ENCODE measurements around the gene ROGDI.

The ROGDI gene, protein sequence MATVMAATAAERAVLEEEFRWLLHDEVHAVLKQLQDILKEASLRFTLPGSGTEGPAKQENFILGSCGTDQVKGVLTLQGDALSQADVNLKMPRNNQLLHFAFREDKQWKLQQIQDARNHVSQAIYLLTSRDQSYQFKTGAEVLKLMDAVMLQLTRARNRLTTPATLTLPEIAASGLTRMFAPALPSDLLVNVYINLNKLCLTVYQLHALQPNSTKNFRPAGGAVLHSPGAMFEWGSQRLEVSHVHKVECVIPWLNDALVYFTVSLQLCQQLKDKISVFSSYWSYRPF

DNA sequence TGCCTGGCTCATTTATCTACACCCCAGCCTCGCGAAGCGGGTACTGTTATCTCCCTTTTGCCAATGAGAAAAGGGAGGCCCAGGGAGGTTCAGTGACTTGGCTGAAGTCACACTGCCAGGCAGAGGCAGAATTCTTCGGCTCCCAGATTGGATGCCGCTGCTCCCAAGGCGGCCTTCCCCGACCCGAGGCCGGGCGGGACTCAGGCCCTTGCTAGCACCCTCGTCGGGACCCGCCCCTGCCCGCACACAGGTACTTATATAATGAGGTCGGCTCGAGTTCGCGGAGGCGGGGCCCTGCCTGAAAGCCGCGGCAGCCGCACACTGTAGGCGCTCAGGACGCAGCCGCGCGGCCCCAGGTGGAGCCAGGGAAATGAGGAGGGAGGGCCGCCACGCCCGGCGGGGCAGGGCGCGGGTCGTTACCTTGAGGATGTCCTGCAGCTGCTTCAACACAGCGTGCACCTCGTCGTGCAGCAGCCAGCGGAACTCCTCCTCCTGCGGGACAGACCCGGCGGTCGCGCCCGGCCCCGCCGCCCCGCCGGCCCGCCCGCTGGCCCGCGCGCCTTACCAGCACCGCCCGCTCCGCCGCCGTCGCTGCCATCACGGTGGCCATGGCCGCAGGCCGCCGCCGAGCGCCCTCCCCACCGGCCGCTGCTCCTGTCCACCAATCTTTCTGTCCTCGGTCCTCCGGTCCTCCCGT, at the start of gene ROGDI:
TSS of gene ROGDI (minus strand) at position 672 of the 697 bp plus-strand sequence. CDS start at position 610, 62 bp downstream.
- TF ChIP-seq, protein P1, sequence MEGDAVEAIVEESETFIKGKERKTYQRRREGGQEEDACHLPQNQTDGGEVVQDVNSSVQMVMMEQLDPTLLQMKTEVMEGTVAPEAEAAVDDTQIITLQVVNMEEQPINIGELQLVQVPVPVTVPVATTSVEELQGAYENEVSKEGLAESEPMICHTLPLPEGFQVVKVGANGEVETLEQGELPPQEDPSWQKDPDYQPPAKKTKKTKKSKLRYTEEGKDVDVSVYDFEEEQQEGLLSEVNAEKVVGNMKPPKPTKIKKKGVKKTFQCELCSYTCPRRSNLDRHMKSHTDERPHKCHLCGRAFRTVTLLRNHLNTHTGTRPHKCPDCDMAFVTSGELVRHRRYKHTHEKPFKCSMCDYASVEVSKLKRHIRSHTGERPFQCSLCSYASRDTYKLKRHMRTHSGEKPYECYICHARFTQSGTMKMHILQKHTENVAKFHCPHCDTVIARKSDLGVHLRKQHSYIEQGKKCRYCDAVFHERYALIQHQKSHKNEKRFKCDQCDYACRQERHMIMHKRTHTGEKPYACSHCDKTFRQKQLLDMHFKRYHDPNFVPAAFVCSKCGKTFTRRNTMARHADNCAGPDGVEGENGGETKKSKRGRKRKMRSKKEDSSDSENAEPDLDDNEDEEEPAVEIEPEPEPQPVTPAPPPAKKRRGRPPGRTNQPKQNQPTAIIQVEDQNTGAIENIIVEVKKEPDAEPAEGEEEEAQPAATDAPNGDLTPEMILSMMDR (IDR thresholded peaks at IDR 0.05) = no peak

DNA sequence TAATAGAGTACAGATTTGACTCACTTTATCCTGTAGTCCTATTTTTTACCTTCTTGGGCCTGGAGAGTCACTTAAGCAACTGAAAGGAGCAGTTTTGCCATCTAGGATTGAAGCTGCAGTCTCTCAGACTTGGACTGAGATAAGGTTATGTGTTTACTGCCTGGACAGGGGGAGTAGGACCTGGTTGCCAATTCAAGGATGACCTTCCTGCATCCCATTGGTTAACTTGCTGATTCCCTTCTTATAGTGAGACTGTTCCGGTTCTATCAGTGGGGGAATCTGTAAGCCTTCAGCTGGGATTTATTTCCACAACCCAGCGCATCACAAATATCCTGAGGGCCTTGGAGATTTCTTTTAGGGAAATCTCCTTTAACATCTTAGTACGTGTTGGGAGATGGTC, 47.8 kb upstream of the ROGDI start:
- TF ChIP-seq, protein P1 (IDR thresholded peaks at IDR 0.05) = no peak

GRCh38 chr16:4847774-4848587, 45.5 kb upstream of the ROGDI start:
- TF ChIP-seq, protein P1 (IDR thresholded peaks at IDR 0.05) = no peak

- TF ChIP-seq, protein P1 (IDR thresholded peaks at IDR 0.05) = no peak
Observed at GRCh38 chr16:4846901-4847773, 44.7 kb upstream of the ROGDI start, which contains the start of the genes GLYR1 and UBN1. GLYR1 (minus strand) TSS chr16:4847288; CDS start chr16:4847265, 23 bp downstream. UBN1 (plus strand) TSS chr16:4847481; CDS start chr16:4852918, 5,437 bp downstream.

DNA sequence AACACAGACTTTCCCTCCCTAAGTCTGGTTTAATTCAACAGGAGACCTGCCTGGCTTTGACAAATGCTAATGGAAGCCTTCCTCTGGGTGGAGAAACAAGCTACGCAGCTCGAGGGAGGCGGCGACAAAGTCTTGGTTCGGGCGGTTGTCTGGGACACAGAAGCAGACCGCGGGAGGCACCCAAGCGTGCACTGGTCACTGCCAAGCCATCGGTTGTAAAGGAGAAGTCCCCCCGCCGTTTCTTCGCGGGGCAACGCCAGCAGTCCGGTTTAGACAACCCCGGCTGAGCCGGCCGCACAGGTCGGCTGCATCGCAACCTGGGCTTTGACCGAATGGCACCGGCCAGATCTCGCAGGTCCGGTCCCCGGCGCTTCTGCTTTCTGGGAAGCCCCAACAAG, 44.1 kb upstream of the ROGDI start:
- TF ChIP-seq, protein P1 (IDR thresholded peaks at IDR 0.05) = no peak

GRCh38 chr16:4840984-4841383, 38.6 kb upstream of the ROGDI start:
- TF ChIP-seq, protein P1 (IDR thresholded peaks at IDR 0.05) = no peak

Data from LNCAP (cell line).